Suppressor macrophage treated with lipopolysaccharide for 4 hours (primary cell): ENCODE data around the gene CTF1.
A peak's percentile ranks its signal among the peaks of the same experiment; 100 is the strongest.
"Not testable (repeated sequence)": the region's sequence is repeated elsewhere in the genome, so short reads cannot be mapped to it uniquely, and the experiment has no call there.

Experiments used
- DNase-seq: peaks from one replicate; pipeline ENCODE4 v3.0.0-alpha.2; 2020

Gene CTF1

GRCh38 chr16:30896261-30896888 is at the start of gene CTF1:
Gene CTF1 (plus strand): TSS chr16:30896614. CDS start chr16:30896644, 30 bp downstream.
- no peak for DNase-seq

GRCh38 chr16:30846649-30847402 is 49.6 kb upstream of the CTF1 start:
- DNase-seq: no peak

GRCh38 chr16:30850246-30850645 is 46.2 kb upstream of the CTF1 start:
- no peak for DNase-seq

- DNase-seq: peak; percentile 38
Measured at GRCh38 chr16:30853758-30854157, 42.7 kb upstream of the CTF1 start.

- DNase-seq: no peak
Measured at GRCh38 chr16:30858111-30858495, 38.3 kb upstream of the CTF1 start.

- DNase-seq: no peak
Measured at GRCh38 chr16:30858829-30859423, 37.5 kb upstream of the CTF1 start.

- DNase-seq: not testable (repeated sequence)
Measured at GRCh38 chr16:30860729-30861128, 35.7 kb upstream of the CTF1 start.

- DNase-seq: not testable (repeated sequence)
Measured at GRCh38 chr16:30863178-30863577, 33.2 kb upstream of the CTF1 start.

- DNase-seq: no peak
Measured at GRCh38 chr16:30866031-30866430, 30.4 kb upstream of the CTF1 start.

GRCh38 chr16:30867747-30868146 is 28.7 kb upstream of the CTF1 start:
- DNase-seq: peak; percentile 16

GRCh38 chr16:30870904-30871303 is 25.5 kb upstream of the CTF1 start:
- DNase-seq: no peak

GRCh38 chr16:30874244-30874820 is 22.1 kb upstream of the CTF1 start:
- DNase-seq: no peak

- peak; percentile 94 for DNase-seq
Measured at GRCh38 chr16:30874821-30875717, 21.3 kb upstream of the CTF1 start.

GRCh38 chr16:30875871-30876801 is 20.3 kb upstream of the CTF1 start:
- peak; percentile 61 for DNase-seq

GRCh38 chr16:30876867-30877266 is 19.5 kb upstream of the CTF1 start:
- DNase-seq: no peak

- no peak for DNase-seq
Measured at GRCh38 chr16:30882429-30883310, 13.7 kb upstream of the CTF1 start.

GRCh38 chr16:30884760-30885159 is 11.7 kb upstream of the CTF1 start:
- DNase-seq: no peak

- no peak for DNase-seq
Measured at GRCh38 chr16:30885196-30885595, 11.2 kb upstream of the CTF1 start.

GRCh38 chr16:30886145-30886544 is 10.3 kb upstream of the CTF1 start:
- DNase-seq: no peak

- DNase-seq: no peak
Measured at GRCh38 chr16:30887927-30888326, 8.5 kb upstream of the CTF1 start.
